Ectodermal cell (in vitro differentiated cells): ENCODE measurements around the gene CHERP.
A peak's percentile ranks its signal among the peaks of the same experiment; 100 is the strongest.
"Not testable (repeated sequence)": the region's sequence is repeated elsewhere in the genome, so short reads cannot be mapped to it uniquely, and the experiment has no call there.

ENCODE experiments used
- H3K27ac ChIP-seq: 2 replicates; pipeline ENCODE4 v1.7.0; 2013; ENCODE audit warnings: mild to moderate bottlenecking, low read depth, low read length; ENCODE audit not compliant: insufficient read depth, poor library complexity, severe bottlenecking
- H3K27me3 ChIP-seq: 2 replicates; pipeline ENCODE4 v1.7.0; 2013; ENCODE audit warnings: mild to moderate bottlenecking, low read length; ENCODE audit not compliant: insufficient read depth, control insufficient read depth, poor library complexity, severe bottlenecking
- H3K36me3 ChIP-seq: one replicate; pipeline ENCODE4 v1.7.0; 2013; ENCODE audit warnings: low read length; ENCODE audit not compliant: control insufficient read depth, insufficient read depth
- H3K4me1 ChIP-seq: one replicate; pipeline ENCODE4 v1.7.0; 2013; ENCODE audit warnings: low read length; ENCODE audit not compliant: control insufficient read depth, insufficient read depth
- H3K4me3 ChIP-seq: 2 replicates; pipeline ENCODE4 v1.7.0; 2013; ENCODE audit warnings: low read depth, low read length, control low read depth; ENCODE audit not compliant: insufficient read depth
- H3K9me3 ChIP-seq: 2 replicates; pipeline ENCODE4 v1.7.0; 2013; ENCODE audit warnings: mild to moderate bottlenecking, low read length, moderate library complexity; ENCODE audit not compliant: control insufficient read depth
- WGBS, 2 experiments: methylation state at CpG; one replicate each; pipeline ENCODE4 v1.1.7; 2013; ENCODE audit warnings: missing lambda C conversion rate in 2 of 2; 5-methylcytosine and 5-hydroxymethylcytosine counted together

CHERP gene

GRCh38 chr19:16508546-16508945, 33.7 kb downstream of the CHERP start:
- Histone ChIP-seq H3K4me1 (no peaks in the 10 kb centered on the region), H3K27ac (no peak overlapping the region), H3K27me3 (no peaks in the 10 kb centered on the region), H3K9me3 (no peaks in the 10 kb centered on the region), H3K36me3 (no peaks in the 10 kb centered on the region), H3K4me3 (no peak overlapping the region)
- 90 to 96% methylated on average over 5 of the region's 5 CpGs for WGBS, 2 experiments

DNA sequence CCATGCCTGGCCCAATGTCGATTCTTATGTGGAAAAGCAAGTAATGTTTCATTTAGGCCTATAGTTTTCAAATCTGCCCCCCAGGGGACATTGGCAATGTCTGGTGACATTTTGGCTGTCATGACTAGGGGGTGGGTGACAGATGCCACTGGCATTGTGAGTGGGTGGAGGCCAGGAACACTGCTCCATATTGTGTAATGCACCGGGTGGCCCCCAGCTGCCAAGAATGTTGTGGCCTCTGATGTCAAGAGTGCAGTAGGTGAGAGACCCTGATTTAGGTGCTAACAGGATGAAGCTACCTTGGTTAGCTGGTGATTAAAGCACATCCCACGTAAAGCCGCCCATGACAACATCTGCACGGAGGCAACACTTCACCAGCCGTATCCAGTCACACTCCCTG, 35.3 kb downstream of the CHERP start:
- Histone ChIP-seq H3K27ac (no peak overlapping the region), H3K4me1 (no peaks in the 10 kb centered on the region), H3K36me3 (peaks cover 4% of the 10 kb centered on the region), H3K9me3 (no peaks in the 10 kb centered on the region), H3K4me3 (no peak overlapping the region), H3K27me3 (no peaks in the 10 kb centered on the region)
- WGBS, 2 experiments, result 94 to 95% methylated on average over 6 of the region's 6 CpGs

DNA sequence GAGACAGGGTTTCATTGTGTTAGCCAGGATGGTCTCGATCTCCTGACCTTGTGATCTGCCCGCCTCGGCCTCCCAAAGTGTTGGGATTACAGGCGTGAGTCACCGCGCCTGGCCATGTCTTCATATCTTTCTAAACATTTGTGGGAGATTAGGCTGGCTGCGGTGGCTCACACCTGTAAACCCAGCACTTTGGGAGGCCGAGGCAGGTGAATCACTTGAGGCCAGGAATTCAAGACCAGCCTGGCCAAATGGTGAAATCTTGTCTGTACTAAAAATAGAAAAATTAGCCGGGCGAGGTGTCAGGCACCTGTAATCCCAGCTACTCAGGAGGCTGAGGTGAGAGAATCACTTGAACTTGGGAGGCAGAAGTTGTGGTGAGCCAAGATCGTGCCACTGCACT, 36.1 kb downstream of the CHERP start:
- WGBS, 2 experiments, result 89 to 95% methylated on average over 11 of the region's 11 CpGs
- not testable (repeated sequence) for H3K4me1 ChIP-seq, H3K27me3 ChIP-seq, H3K4me3 ChIP-seq, H3K36me3 ChIP-seq, H3K9me3 ChIP-seq, H3K27ac ChIP-seq

GRCh38 chr19:16504271-16504670, 38.0 kb downstream of the CHERP start:
- Histone ChIP-seq H3K9me3 (no peaks in the 10 kb centered on the region), H3K36me3 (peaks cover 9% of the 10 kb centered on the region), H3K27me3 (no peaks in the 10 kb centered on the region), H3K4me3 (no peak overlapping the region), H3K27ac (no peak overlapping the region), H3K4me1 (no peaks in the 10 kb centered on the region)
- WGBS, 2 experiments, result 94 to 95% methylated on average over 3 of the region's 3 CpGs

DNA sequence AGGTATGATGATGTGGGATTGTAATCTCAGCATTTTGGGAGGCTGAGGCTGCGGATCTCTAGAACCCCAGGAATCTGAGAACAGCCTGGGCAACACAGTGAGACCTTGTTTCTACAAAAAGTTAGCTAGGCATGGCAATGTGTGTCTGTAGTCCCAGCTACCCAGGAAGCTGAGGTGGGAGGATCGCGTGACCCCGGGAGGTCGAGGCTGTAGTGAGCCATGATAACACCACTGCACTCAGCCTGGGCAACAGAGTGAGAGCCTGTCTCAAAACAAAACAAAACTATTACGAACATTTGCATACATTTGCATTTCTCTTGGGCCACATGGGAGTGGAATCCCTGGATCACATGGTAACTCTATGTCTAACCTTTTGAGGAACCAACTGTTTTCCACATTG, 44.4 kb downstream of the CHERP start:
- 83 to 85% methylated on average over 6 of the region's 6 CpGs for WGBS, 2 experiments
- Histone ChIP-seq H3K27ac (no peak overlapping the region), H3K9me3 (no peaks in the 10 kb centered on the region), H3K4me1 (no peaks in the 10 kb centered on the region), H3K4me3 (no peak overlapping the region), H3K36me3 (peaks cover 9% of the 10 kb centered on the region), H3K27me3 (no peaks in the 10 kb centered on the region)

DNA sequence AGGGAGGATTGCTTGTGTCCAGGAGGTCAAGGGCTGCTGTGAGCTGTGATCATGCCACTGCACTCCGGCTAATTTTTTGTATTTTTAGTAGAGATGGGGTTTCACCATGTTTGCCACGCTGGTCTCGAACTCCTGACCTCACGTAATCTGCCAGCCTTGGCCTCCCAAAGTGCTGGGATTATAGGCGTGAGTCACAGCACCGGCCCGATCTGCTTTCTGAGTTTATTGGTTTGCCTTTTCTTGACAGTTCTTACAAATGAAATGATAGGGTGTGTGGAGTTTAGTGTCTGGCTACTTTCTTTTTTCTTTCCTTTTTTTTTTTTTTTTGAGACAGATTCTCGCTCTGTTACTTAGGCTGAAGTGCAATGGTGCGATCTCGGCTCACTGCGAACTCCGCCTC, 45.2 kb downstream of the CHERP start:
- Histone ChIP-seq H3K9me3 (no peaks in the 10 kb centered on the region), H3K4me1 (no peaks in the 10 kb centered on the region), H3K4me3 (peak overlapping the region; percentile 46), H3K36me3 (peaks cover 5% of the 10 kb centered on the region), H3K27ac (no peak overlapping the region), H3K27me3 (no peaks in the 10 kb centered on the region)
- 90 to 93% methylated on average over 12 of the region's 12 CpGs for WGBS, 2 experiments

DNA sequence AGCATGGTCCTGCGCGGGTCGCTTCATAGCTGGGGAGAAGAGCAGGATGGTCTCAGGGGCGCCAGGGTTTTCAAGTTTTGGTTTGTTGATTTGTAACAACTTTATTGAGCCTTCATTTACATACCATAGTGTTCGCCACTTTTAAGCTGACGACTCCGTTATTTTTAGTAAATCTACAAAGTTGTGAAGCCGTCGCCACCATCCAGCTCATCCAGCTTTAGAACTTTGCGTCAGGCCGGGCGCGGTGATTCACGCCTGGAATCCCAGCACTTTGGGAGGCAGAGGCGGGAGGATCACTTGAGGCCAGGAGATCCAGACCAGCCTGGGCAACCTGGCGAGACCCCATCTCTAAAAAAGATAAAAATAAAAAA, 45.6 kb downstream of the CHERP start:
- WGBS, 2 experiments, result 63% methylated on average over 16 of the region's 16 CpGs
- H3K27me3 ChIP-seq, result no peaks in the 10 kb centered on the region
- H3K27ac ChIP-seq, result no peak overlapping the region

DNA sequence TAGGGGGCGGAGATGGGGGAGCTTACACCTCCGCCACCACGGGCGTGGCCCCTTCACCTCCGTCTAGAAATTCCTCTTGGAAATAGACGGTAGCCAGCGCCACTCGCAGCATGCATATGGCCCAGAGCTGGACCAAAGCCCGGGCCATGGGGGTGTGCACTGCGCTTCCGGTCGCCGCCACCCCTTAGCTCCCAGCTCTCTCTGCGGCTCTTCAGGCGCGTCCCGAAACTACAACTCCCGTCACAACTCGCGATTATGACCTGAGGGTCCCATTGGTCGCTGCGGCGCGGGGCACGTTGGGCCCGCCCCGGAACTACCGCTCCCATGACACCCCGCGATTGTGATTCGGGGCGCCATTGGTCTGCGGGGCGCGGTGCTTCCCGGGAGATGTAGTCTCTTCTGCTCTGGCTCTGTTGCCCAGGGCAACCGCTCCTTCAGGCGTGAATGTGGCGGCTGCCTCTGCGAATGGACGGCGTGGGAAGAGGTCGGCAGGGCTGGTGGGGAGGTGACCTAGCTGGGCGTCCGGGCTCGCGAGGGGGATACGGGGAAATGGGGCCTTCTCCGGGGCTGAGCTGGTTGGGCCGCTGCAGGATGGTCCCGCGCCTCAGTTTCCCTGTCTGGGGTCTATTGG, 46.1 kb downstream of the CHERP start, which contains the start of the genes C19orf44 and CALR3:
C19orf44 (plus strand) TSS at position 413 of the 631 bp plus-strand sequence. CDS start 4,399 bp downstream, outside the sequence.
CALR3 (minus strand) TSS at position 186 of the 631 bp plus-strand sequence; CDS start at position 148, 38 bp downstream.
- 4% methylated on average over 52 of the region's 52 CpGs for WGBS, 2 experiments
- peaks cover 2% of the 10 kb centered on the region for H3K36me3 ChIP-seq
- no peaks in the 10 kb centered on the region for H3K27me3 ChIP-seq
- H3K27ac ChIP-seq, result peak within 1 kb of the TSS; percentile 47
- H3K4me1 ChIP-seq, result no peaks in the 10 kb centered on the region
- peak within 1 kb of the TSS; percentile 46 for H3K4me3 ChIP-seq
- H3K9me3 ChIP-seq, result no peaks in the 10 kb centered on the region

More for the DNA sequence above, 45.6 kb downstream of the CHERP start:
- H3K4me1 ChIP-seq, result no peaks in the 10 kb centered on the region
- H3K9me3 ChIP-seq, result no peaks in the 10 kb centered on the region
- peaks cover 5% of the 10 kb centered on the region for H3K36me3 ChIP-seq
- H3K4me3 ChIP-seq, result peak overlapping the region; percentile 46

GRCh38 chr19:16486476-16486875, 55.8 kb downstream of the CHERP start:
- not testable (repeated sequence) for H3K36me3 ChIP-seq, H3K4me1 ChIP-seq, H3K4me3 ChIP-seq, H3K27me3 ChIP-seq, H3K9me3 ChIP-seq, H3K27ac ChIP-seq
- WGBS, 2 experiments, result 88 to 93% methylated on average over 3 to 4 of the region's 4 CpGs

GRCh38 chr19:16482745-16483144, 59.5 kb downstream of the CHERP start:
- Histone ChIP-seq H3K27ac (no peak overlapping the region), H3K36me3 (no peaks in the 10 kb centered on the region), H3K27me3 (no peaks in the 10 kb centered on the region), H3K4me3 (no peak overlapping the region), H3K4me1 (no peaks in the 10 kb centered on the region), H3K9me3 (no peaks in the 10 kb centered on the region)
- WGBS, 2 experiments, result 90 to 92% methylated on average over 7 of the region's 7 CpGs
